Suprapubic skin (tissue), 4 donors: ENCODE results near the gene MAT1A. TPM values are rescaled to one million over a fixed set of nuclear protein-coding genes. Genes with fewer than 3 reads are reported as not detected.
"Not testable (repeated sequence)": the region's sequence is repeated elsewhere in the genome, so short reads cannot be mapped to it uniquely, and the experiment has no call there.

Experiments
- DNase-seq, 2 donors: peaks; one replicate each; pipeline ENCODE4 v3.0.0-alpha.2; 2019; ENCODE audit warnings: low spot score in 2 of 2
- H3K27ac ChIP-seq: fragments of 200-600 bp; sonication (generic); one replicate; pipeline ENCODE4 v1.5.1; 2019
- H3K27me3 ChIP-seq: fragments of 200-600 bp; sonication (generic); one replicate; pipeline ENCODE4 v1.5.1; 2019
- H3K36me3 ChIP-seq: fragments of 200-600 bp; sonication (generic); one replicate; pipeline ENCODE4 v1.5.1; 2019
- H3K4me1 ChIP-seq: fragments of 200-600 bp; sonication (generic); one replicate; pipeline ENCODE4 v1.5.1; 2019
- H3K4me3 ChIP-seq: fragments of 200-600 bp; sonication (generic); one replicate; pipeline ENCODE4 v1.5.1; 2019; ENCODE audit warnings: mild to moderate bottlenecking
- H3K9me3 ChIP-seq: fragments of 200-600 bp; sonication (generic); one replicate; pipeline ENCODE4 v1.5.1; 2019
- WGBS: methylation state at CpG from one replicate; pipeline ENCODE4 v1.1.5; 2018; 5-methylcytosine and 5-hydroxymethylcytosine counted together
- total RNA-seq, 4 donors: library from RNA; depleted of rRNA; stranded (reverse); fragments of >200 nt; gene quantifications; one replicate each; pipeline ENCODE4 v1.1.0, GENCODE V29; 2016

Gene MAT1A
- total RNA-seq, 4 donors from 2014 or later, result 3.3 to 13.3 (median 4.9) TPM

- not testable (repeated sequence) for H3K27ac ChIP-seq, H3K9me3 ChIP-seq, H3K4me3 ChIP-seq, DNase-seq, H3K4me1 ChIP-seq, H3K36me3 ChIP-seq, H3K27me3 ChIP-seq
- WGBS, result 86% methylated on average over 4 of the region's 4 CpGs
Measured at GRCh38 chr10:80226723-80227122, 62.7 kb downstream of the MAT1A start.

- H3K36me3 ChIP-seq, H3K27me3 ChIP-seq, DNase-seq, H3K9me3 ChIP-seq, H3K4me1 ChIP-seq, H3K27ac ChIP-seq, H3K4me3 ChIP-seq: not testable (repeated sequence)
- WGBS, result no CpG with 5 or more reads among the region's 5 CpGs
Measured at GRCh38 chr10:80223031-80223419, 66.4 kb downstream of the MAT1A start.

Other genes with a start within 250 kb of the MAT1A start
- 10 to 100 TPM; 34.0 to 90.8 (median 77.2) TPM for gene TMEM254, start 211.0 kb downstream of the MAT1A start, total RNA-seq
- 10 to 100 TPM in 2 of 4 donors, 1 to 10 TPM in 2; 5.6 to 18.5 (median 9.2) TPM for gene PLAC9, start 156.9 kb downstream of the MAT1A start, total RNA-seq
- 100 to 1,000 TPM in 1 of 4 donors, 10 to 100 TPM in 3; 85.1 to 103 (median 87.3) TPM for gene ANXA11, start 84.1 kb downstream of the MAT1A start, total RNA-seq
- gene DYDC1, start 67.1 kb upstream of the MAT1A start, total RNA-seq, result not detected
- 1 to 10 TPM in 1 of 4 donors, not detected in 3; 2.4 TPM for gene DYDC2, start 67.1 kb upstream of the MAT1A start, total RNA-seq
- gene PRXL2A, start 118.9 kb upstream of the MAT1A start, total RNA-seq, result 100 to 1,000 TPM in 3 of 4 donors, 10 to 100 TPM in 1; 91.0 to 106 (median 105) TPM
- 100 to 1,000 TPM in 3 of 4 donors, 10 to 100 TPM in 1; 99.7 to 145 (median 122) TPM for gene TSPAN14, start 164.7 kb upstream of the MAT1A start, total RNA-seq
- under 1 TPM in 2 of 4 donors, not detected in 2; 0.18 to 0.23 TPM for gene SH2D4B, start 248.2 kb upstream of the MAT1A start, total RNA-seq